ENCODE data around the gene FOXI3.

GRCh38 chr2:88483200-88483599 lies 30.7 kb upstream of the FOXI3 start:
- TF ChIP-seq CTCF (conservative IDR thresholded peaks at IDR 0.05; ENCODE audit: low read length): no peak
- TF ChIP-seq EZH2phosphoT487 (IDR thresholded peaks at IDR 0.05; ENCODE audit: borderline replicate concordance): no peak
